Measurements from ENCODE around the gene PPP1R9B.

DNA sequence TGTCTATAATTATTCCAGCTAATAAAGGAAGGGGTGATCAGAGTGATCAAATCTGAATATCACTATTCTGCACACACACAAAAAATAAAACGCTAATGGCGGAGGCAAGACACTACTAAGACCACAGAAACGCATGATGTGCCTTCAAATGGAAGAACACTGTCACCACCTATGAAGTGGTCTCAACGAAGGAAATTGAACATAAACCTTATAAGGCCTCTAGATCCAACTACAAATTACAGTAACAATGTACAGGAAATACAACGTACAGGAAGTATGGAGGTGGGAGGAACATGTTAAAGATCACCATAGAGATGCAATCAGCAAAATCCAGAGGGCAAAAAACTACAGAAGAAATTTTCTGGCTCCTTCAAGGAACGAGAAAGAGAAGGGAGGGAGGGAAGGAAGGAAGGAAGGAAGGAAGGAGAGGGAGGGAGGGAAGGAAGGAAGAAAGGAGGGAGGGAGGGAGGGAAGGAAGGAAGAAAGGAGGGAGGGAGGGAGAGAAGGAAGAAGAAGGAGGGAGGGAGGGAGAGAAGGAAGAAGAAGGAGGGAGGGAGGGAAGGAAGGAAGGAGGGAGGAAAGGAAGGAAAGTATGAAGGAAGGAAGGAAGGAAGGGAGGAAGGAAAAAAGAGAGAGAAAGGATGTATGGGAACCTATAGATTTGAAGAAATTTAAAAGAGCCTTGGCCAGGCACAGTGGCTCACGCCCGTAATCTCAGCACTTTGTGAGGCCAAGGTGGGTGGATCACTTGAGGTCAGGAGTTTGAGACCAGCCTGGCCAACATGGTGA lies 12.2 kb upstream of the PPP1R9B start:
- TF ChIP-seq, protein P1, sequence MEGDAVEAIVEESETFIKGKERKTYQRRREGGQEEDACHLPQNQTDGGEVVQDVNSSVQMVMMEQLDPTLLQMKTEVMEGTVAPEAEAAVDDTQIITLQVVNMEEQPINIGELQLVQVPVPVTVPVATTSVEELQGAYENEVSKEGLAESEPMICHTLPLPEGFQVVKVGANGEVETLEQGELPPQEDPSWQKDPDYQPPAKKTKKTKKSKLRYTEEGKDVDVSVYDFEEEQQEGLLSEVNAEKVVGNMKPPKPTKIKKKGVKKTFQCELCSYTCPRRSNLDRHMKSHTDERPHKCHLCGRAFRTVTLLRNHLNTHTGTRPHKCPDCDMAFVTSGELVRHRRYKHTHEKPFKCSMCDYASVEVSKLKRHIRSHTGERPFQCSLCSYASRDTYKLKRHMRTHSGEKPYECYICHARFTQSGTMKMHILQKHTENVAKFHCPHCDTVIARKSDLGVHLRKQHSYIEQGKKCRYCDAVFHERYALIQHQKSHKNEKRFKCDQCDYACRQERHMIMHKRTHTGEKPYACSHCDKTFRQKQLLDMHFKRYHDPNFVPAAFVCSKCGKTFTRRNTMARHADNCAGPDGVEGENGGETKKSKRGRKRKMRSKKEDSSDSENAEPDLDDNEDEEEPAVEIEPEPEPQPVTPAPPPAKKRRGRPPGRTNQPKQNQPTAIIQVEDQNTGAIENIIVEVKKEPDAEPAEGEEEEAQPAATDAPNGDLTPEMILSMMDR (conservative IDR thresholded peaks at IDR 0.05): no peak
- TF ChIP-seq ZFX (IDR thresholded peaks at IDR 0.05): no peak

Data from C4-2B (cell line).